ENCODE measurements around the gene USP5. TPM values are rescaled to one million over a fixed set of nuclear protein-coding genes. Genes with fewer than 3 reads are reported as not detected.

The USP5 gene, protein sequence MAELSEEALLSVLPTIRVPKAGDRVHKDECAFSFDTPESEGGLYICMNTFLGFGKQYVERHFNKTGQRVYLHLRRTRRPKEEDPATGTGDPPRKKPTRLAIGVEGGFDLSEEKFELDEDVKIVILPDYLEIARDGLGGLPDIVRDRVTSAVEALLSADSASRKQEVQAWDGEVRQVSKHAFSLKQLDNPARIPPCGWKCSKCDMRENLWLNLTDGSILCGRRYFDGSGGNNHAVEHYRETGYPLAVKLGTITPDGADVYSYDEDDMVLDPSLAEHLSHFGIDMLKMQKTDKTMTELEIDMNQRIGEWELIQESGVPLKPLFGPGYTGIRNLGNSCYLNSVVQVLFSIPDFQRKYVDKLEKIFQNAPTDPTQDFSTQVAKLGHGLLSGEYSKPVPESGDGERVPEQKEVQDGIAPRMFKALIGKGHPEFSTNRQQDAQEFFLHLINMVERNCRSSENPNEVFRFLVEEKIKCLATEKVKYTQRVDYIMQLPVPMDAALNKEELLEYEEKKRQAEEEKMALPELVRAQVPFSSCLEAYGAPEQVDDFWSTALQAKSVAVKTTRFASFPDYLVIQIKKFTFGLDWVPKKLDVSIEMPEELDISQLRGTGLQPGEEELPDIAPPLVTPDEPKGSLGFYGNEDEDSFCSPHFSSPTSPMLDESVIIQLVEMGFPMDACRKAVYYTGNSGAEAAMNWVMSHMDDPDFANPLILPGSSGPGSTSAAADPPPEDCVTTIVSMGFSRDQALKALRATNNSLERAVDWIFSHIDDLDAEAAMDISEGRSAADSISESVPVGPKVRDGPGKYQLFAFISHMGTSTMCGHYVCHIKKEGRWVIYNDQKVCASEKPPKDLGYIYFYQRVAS
- 69.7 TPM for polyA plus RNA-seq (2013, experiment 1 of 2)
- 67.6 TPM for polyA plus RNA-seq (2013, experiment 2 of 2)

DNA sequence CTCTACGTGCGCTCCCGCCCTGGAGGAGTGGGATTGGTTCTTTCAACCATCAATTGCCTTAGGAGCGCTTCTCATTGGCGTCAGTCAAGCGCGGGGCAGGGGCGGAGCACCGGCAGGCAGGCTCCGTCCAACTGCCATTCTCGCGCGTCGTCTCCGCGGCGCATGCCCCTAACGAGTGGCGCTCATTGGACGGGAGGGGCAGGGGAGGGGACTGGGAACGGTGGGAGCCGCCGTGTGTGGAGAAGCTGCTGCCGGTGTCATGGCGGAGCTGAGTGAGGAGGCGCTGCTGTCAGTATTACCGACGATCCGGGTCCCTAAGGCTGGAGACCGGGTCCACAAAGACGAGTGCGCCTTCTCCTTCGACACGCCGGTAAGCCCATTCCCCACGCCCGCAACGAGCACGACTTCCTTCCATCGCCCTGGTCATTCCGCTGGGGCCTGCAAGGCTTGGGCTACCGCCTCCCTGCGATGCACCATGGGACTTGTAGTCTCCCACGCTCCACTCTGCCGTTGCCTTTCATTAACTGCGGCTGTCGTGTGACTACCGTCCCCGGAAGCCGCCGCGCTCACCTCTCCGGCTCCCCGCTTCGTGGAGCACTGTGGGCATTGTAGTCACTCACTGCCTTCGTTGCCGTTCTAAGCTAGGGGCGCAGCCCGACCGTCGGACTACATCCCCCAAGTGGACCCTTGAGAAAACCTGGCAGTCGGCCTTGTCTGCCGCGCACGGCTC lies at the start of gene USP5:
Gene USP5, plus strand, starts transcription at position 230 of the 730 bp plus-strand sequence. Its CDS starts 30 bp downstream, at position 260.
- H3K4me1 ChIP-seq (ENCODE audit: insufficient read depth, low read length), result peaks cover 10% of the 10 kb centered on the region
- peak within 1 kb of the TSS; percentile 76; the same call in 1 of the 2 replicates for H3K27ac ChIP-seq (ENCODE audit: low read depth, low read length)
- WGBS, result under 1% methylated on average over 65 of the region's 65 CpGs
- no peaks in the 10 kb centered on the region for H3K27me3 ChIP-seq (ENCODE audit: insufficient read depth, low read length)
- H3K36me3 ChIP-seq (ENCODE audit: insufficient read depth, low read length), result peaks cover 50% of the 10 kb centered on the region
- H3K9ac ChIP-seq (ENCODE audit: low read depth, low read length), result peak within 1 kb of the TSS; percentile 76
- H3K9me3 ChIP-seq (ENCODE audit: insufficient read depth, low read depth, low read length), result no peaks in the 10 kb centered on the region
- H3K4me3 ChIP-seq (ENCODE audit: low read length), result peak within 1 kb of the TSS; percentile 70

DNA sequence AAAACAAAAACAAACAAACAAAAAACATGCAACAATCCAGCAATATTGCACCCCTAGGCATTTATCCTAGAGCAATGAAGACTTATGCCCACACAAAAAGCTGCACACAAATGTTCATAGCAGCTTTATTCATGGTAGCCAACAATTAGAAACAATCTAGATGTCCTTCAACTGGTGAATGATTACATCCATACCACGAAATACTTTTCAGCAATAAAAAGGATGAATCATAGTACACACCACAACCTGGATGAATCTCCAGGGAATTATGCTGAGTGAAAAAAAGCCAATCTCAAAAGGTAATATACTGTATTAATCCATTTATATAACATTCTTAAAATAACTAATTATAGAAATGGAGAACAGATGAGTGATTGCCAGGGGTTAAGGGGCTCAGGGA lies 44.8 kb upstream of the USP5 start:
- Histone ChIP-seq H3K36me3 (ENCODE audit: insufficient read depth, low read length) (no peaks in the 10 kb centered on the region), H3K9me3 (ENCODE audit: insufficient read depth, low read depth, low read length) (no peaks in the 10 kb centered on the region), H3K4me3 (ENCODE audit: low read length) (no peak overlapping the region), H3K27me3 (ENCODE audit: insufficient read depth, low read length) (no peaks in the 10 kb centered on the region), H3K9ac (ENCODE audit: low read depth, low read length) (no peak overlapping the region), H3K27ac (ENCODE audit: low read depth, low read length) (no peak overlapping the region), H3K4me1 (ENCODE audit: insufficient read depth, low read length) (peaks cover 13% of the 10 kb centered on the region)
- WGBS, result 90% methylated on average over 1 of the region's 1 CpG

DNA sequence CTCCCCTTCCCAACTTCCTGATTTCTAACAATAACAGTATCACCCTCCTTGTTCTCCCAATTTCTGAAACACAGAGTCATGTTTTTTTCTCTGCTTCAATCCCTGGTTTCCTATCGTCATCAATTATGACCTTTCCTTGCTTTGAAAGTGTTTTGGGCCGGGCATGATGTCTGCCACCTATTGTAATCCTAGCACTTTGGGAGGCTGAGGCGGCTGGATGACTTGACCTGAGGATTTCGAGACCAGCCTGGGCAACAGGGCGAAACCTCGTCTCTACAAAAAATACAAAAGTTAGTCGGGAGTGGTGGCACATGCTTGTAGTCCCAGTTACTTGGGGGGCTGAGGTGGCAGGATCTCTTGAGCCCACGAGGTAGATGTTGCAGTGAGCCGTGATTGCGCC lies 42.9 kb upstream of the USP5 start:
- no peak overlapping the region for H3K27ac ChIP-seq (ENCODE audit: low read depth, low read length)
- H3K9me3 ChIP-seq (ENCODE audit: insufficient read depth, low read depth, low read length), result no peaks in the 10 kb centered on the region
- WGBS, result 82% methylated on average over 10 of the region's 10 CpGs
- H3K36me3 ChIP-seq (ENCODE audit: insufficient read depth, low read length), result no peaks in the 10 kb centered on the region
- peaks cover 13% of the 10 kb centered on the region for H3K4me1 ChIP-seq (ENCODE audit: insufficient read depth, low read length)
- no peak overlapping the region for H3K9ac ChIP-seq (ENCODE audit: low read depth, low read length)
- no peaks in the 10 kb centered on the region for H3K27me3 ChIP-seq (ENCODE audit: insufficient read depth, low read length)
- no peak overlapping the region for H3K4me3 ChIP-seq (ENCODE audit: low read length)

DNA sequence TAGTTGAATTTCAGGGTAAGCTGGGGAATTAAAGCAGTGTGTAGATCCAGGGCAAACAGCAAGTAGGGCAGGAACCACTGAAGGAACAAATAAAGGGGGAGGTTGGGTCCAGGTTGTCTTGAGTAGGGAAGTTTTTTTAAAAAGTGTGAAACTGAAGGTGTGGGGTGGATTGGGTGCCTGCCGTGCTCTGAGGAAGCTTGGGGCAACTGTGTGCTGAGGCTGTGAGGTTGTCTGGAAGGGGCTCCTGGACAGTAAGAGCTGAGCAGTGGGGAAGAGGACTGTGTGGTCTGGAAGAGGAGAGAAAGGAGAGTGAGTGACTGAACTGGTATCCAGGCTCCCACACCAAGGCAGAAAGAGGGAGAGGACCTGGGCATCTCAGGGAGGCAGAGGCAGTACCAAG lies 41.2 kb upstream of the USP5 start:
- H3K9ac ChIP-seq (ENCODE audit: low read depth, low read length), result no peak overlapping the region
- H3K36me3 ChIP-seq (ENCODE audit: insufficient read depth, low read length), result no peaks in the 10 kb centered on the region
- H3K4me3 ChIP-seq (ENCODE audit: low read length), result no peak overlapping the region
- H3K4me1 ChIP-seq (ENCODE audit: insufficient read depth, low read length), result peaks cover 13% of the 10 kb centered on the region
- 91% methylated on average over 1 of the region's 1 CpG for WGBS
- H3K9me3 ChIP-seq (ENCODE audit: insufficient read depth, low read depth, low read length), result no peaks in the 10 kb centered on the region
- no peak overlapping the region for H3K27ac ChIP-seq (ENCODE audit: low read depth, low read length)
- 0 out of 2 replicates have a peak, but pooled peaks cover 3% of the 10 kb centered on the region for H3K27me3 ChIP-seq (ENCODE audit: insufficient read depth, low read length)

DNA sequence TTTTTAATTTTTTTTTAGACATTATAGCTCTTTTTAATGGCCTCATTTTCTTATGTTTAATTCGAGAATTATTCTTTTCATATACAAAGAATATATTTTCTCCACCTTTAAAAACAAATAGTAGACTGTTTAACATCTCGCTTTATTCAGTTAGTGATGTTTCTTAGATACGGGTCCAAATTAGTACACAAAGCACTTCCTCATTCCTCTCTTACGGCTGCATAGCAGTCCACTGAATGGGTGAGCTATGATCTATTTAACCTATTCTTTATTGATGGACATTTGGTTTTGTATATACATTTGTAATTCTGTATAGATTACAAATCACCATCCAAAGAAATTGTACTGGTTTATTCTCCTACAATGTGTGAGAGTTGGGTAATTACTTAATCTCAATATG lies 38.6 kb upstream of the USP5 start:
- H3K4me1 ChIP-seq (ENCODE audit: insufficient read depth, low read length), result peaks cover 14% of the 10 kb centered on the region
- H3K36me3 ChIP-seq (ENCODE audit: insufficient read depth, low read length), result no peaks in the 10 kb centered on the region
- no peak overlapping the region for H3K4me3 ChIP-seq (ENCODE audit: low read length)
- no peak overlapping the region for H3K27ac ChIP-seq (ENCODE audit: low read depth, low read length)
- H3K9ac ChIP-seq (ENCODE audit: low read depth, low read length), result no peak overlapping the region
- H3K9me3 ChIP-seq (ENCODE audit: insufficient read depth, low read depth, low read length), result no peaks in the 10 kb centered on the region
- 100% methylated on average over 1 of the region's 4 CpGs for WGBS
- 0 out of 2 replicates have a peak, but pooled peaks cover 3% of the 10 kb centered on the region for H3K27me3 ChIP-seq (ENCODE audit: insufficient read depth, low read length)

DNA sequence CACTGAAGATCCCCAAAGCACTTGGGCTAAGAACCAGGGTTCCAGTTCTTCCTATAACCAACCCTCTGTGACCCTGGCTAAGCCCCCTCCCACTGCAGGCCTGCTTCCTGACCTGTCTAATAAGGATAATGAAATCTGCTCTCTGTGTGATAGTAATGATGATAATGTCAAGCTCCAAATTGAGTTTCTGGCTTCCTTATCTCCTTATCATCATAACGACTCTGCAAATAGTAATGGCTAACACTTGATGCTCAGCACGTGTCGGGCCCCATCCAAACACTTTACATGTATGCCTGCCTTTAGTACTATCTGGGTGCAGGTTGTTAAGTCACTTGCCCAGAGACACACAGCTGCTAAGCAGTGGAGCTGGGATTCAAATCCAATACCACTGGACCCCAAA lies 35.4 kb upstream of the USP5 start:
- peaks cover 28% of the 10 kb centered on the region for H3K4me1 ChIP-seq (ENCODE audit: insufficient read depth, low read length)

DNA sequence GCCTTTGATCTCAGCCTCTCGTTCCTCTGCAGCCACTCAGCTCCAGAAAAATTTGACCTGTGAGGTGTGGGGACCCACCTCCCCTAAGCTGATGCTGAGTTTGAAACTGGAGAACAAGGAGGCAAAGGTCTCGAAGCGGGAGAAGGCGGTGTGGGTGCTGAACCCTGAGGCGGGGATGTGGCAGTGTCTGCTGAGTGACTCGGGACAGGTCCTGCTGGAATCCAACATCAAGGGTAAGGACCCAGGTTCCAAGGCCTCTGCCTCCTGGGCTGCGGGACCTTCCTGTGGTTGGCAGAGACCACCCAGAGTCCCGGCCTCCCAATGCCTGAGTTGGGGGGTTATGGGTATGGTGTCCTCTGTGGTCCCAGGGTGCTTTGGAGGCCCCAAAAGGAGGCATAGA lies 34.9 kb upstream of the USP5 start:
- peaks cover 31% of the 10 kb centered on the region for H3K4me1 ChIP-seq (ENCODE audit: insufficient read depth, low read length)
- 88% methylated on average over 8 of the region's 8 CpGs for WGBS
- no peak overlapping the region for H3K27ac ChIP-seq (ENCODE audit: low read depth, low read length)
- H3K9ac ChIP-seq (ENCODE audit: low read depth, low read length), result no peak overlapping the region
- H3K27me3 ChIP-seq (ENCODE audit: insufficient read depth, low read length), result peaks cover 16% of the 10 kb centered on the region
- H3K36me3 ChIP-seq (ENCODE audit: insufficient read depth, low read length), result no peaks in the 10 kb centered on the region
- H3K4me3 ChIP-seq (ENCODE audit: low read length), result no peak overlapping the region
- H3K9me3 ChIP-seq (ENCODE audit: insufficient read depth, low read depth, low read length), result no peaks in the 10 kb centered on the region

More for the DNA sequence above, 35.4 kb upstream of the USP5 start:
- Histone ChIP-seq H3K9me3 (ENCODE audit: insufficient read depth, low read depth, low read length) (no peaks in the 10 kb centered on the region), H3K9ac (ENCODE audit: low read depth, low read length) (no peak overlapping the region), H3K4me3 (ENCODE audit: low read length) (no peak overlapping the region), H3K27ac (ENCODE audit: low read depth, low read length) (no peak overlapping the region), H3K36me3 (ENCODE audit: insufficient read depth, low read length) (no peaks in the 10 kb centered on the region), H3K27me3 (ENCODE audit: insufficient read depth, low read length) (peaks cover 12% of the 10 kb centered on the region)
- WGBS, result 86% methylated on average over 3 of the region's 3 CpGs

DNA sequence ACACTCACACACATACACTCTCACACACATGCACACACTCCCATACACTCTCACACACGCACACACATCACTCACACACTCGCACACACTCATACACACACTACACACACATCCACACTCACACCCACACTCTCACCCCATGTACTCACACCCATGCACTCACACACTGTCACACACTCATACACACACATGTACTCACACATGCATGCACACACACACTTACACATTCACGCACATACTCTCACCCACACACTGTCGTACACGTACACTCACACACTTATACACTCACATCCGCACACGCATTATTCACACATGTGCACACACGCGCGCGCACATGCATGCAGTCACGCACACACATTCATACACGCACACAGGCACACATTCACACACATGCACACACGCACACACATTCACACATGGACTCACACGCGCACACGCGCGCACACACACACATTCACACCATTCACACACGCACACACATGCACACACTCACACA lies 34.2 kb upstream of the USP5 start:
- WGBS, result 90% methylated on average over 20 of the region's 20 CpGs
- Histone ChIP-seq H3K27ac (ENCODE audit: low read depth, low read length) (no peak overlapping the region), H3K9ac (ENCODE audit: low read depth, low read length) (no peak overlapping the region), H3K4me1 (ENCODE audit: insufficient read depth, low read length) (peaks cover 36% of the 10 kb centered on the region), H3K4me3 (ENCODE audit: low read length) (no peak overlapping the region), H3K36me3 (ENCODE audit: insufficient read depth, low read length) (no peaks in the 10 kb centered on the region), H3K9me3 (ENCODE audit: insufficient read depth, low read depth, low read length) (no peaks in the 10 kb centered on the region), H3K27me3 (ENCODE audit: insufficient read depth, low read length) (peaks cover 19% of the 10 kb centered on the region)

DNA sequence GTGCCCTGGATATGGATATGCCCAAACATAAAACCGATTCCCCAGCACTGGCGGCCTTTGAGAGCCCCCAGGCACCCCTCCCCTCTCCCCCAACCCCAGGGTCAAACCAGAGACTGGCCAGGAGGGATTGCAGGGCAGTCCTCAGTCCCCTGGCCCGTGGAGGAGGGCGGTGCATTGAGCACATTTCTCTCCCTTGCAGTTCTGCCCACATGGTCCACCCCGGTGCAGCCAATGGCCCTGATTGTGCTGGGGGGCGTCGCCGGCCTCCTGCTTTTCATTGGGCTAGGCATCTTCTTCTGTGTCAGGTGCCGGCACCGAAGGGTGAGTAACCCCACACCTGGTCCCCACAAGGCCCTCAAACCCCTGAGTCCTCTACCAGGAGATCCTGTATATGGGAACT lies 33.7 kb upstream of the USP5 start:
- Histone ChIP-seq H3K9me3 (ENCODE audit: insufficient read depth, low read depth, low read length) (no peaks in the 10 kb centered on the region), H3K36me3 (ENCODE audit: insufficient read depth, low read length) (no peaks in the 10 kb centered on the region), H3K27ac (ENCODE audit: low read depth, low read length) (no peak overlapping the region; the same call in 1 of the 2 replicates), H3K4me3 (ENCODE audit: low read length) (peak overlapping the region; percentile 5; the same call in 1 of the 2 replicates), H3K27me3 (ENCODE audit: insufficient read depth, low read length) (peaks cover 24% of the 10 kb centered on the region), H3K4me1 (ENCODE audit: insufficient read depth, low read length) (peaks cover 42% of the 10 kb centered on the region), H3K9ac (ENCODE audit: low read depth, low read length) (no peak overlapping the region)
- WGBS, result 60% methylated on average over 10 of the region's 10 CpGs

DNA sequence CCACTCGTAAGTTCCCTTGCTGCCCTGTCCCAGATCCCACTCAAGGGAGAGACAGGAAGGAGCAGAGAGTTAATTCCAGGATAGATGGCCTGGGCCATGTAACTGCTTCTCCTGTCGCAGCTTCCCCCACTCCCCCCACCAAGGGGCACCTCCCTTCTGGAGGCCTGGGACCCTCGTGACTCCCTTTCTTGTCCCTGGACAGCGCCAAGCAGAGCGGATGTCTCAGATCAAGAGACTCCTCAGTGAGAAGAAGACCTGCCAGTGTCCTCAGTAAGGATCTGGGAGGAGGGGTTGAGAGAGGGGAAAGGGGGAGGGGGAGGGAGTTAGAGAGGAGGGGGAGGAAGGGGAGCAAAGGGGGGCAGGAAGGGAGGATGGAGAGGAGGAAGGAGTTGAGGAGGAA lies 33.3 kb upstream of the USP5 start:
- Histone ChIP-seq H3K27ac (ENCODE audit: low read depth, low read length) (no peak overlapping the region; the same call in 1 of the 2 replicates), H3K9ac (ENCODE audit: low read depth, low read length) (no peak overlapping the region), H3K27me3 (ENCODE audit: insufficient read depth, low read length) (peaks cover 24% of the 10 kb centered on the region), H3K9me3 (ENCODE audit: insufficient read depth, low read depth, low read length) (no peaks in the 10 kb centered on the region), H3K4me1 (ENCODE audit: insufficient read depth, low read length) (peaks cover 44% of the 10 kb centered on the region), H3K36me3 (ENCODE audit: insufficient read depth, low read length) (no peaks in the 10 kb centered on the region), H3K4me3 (ENCODE audit: low read length) (peak overlapping the region; percentile 5; the same call in 1 of the 2 replicates)
- 72% methylated on average over 5 of the region's 5 CpGs for WGBS

All from HUES64 (cell line).